K562 (cell line): ENCODE results near the gene MCL1. TPM values are rescaled to one million over a fixed set of nuclear protein-coding genes. Genes with fewer than 3 reads are reported as not detected.

Experiments
- EZH2 ChIP-seq: IDR thresholded peaks from 2 replicates; pipeline ENCODE4 v1.6.1; 2012; ENCODE audit warnings: low read depth, mild to moderate bottlenecking, inconsistent platforms, low read length, borderline replicate concordance
- HNRNPH1 ChIP-seq: fragments of 200-400 bp; formaldehyde crosslinking; optimal IDR thresholded peaks from 2 replicates; pipeline ENCODE3; 2017; ENCODE audit warnings: low read depth, mild to moderate bottlenecking, low read length, moderate library complexity
- HNRNPK ChIP-seq: fragments of 200-400 bp; formaldehyde crosslinking; IDR thresholded peaks from one replicate; pipeline ENCODE4 v1.6.1; 2018; ENCODE audit warnings: mild to moderate bottlenecking, low read depth, low read length; ENCODE audit not compliant: poor library complexity, severe bottlenecking
- KAT7 ChIP-seq: sonication (generic); formaldehyde crosslinking; IDR thresholded peaks from 2 replicates; pipeline ENCODE4 v1.8.0; 2022; ENCODE audit warnings: missing genetic modification reagents, mild to moderate bottlenecking, borderline replicate concordance
- MTF1 ChIP-seq: fragments of 250-450 bp; sonication (Bioruptor Pico); IDR thresholded peaks from 2 replicates; pipeline ENCODE4 v1.9.0; 2021; ENCODE audit warnings: moderate library complexity, mild to moderate bottlenecking, inconsistent platforms, borderline replicate concordance
- PHTF2 ChIP-seq: fragments of 250-450 bp; sonication (Bioruptor Pico); IDR thresholded peaks from 2 replicates; pipeline ENCODE4 v1.5.0; 2021; ENCODE audit warnings: mild to moderate bottlenecking
- POLR2AphosphoS2 ChIP-seq: IDR thresholded peaks from 2 replicates; pipeline ENCODE4 v1.6.1; 2012; ENCODE audit warnings: low read length, improper control_type of control experiment
- PREB ChIP-seq: sonication (generic); formaldehyde crosslinking; IDR thresholded peaks from 2 replicates; pipeline ENCODE4 v1.8.1; 2023; ENCODE audit warnings: mild to moderate bottlenecking, missing genetic modification reagents
- SIN3B ChIP-seq: fragments of 450-650 bp; IDR thresholded peaks from 2 replicates; pipeline ENCODE4 v1.6.1; 2017; ENCODE audit warnings: low read depth, mild to moderate bottlenecking, moderate library complexity
- TBL1XR1 ChIP-seq, 2 experiments: IDR thresholded peaks; 2 replicates each; pipeline ENCODE4 v1.6.1; 2012; ENCODE audit warnings: improper control_type of control experiment in 2 of 2, low read length in 2 of 2, mild to moderate bottlenecking in 1 of 2
- ZNF175 ChIP-seq: fragments of 200-800 bp; sonication (Bioruptor generic); IDR thresholded peaks from 2 replicates; pipeline ENCODE4 v1.6.1; 2016; ENCODE audit warnings: low read depth, mild to moderate bottlenecking, missing genetic modification characterization, missing compliant biosample characterization
- ZNF354B ChIP-seq: fragments of 250-450 bp; sonication (Bioruptor Pico); IDR thresholded peaks from 2 replicates; pipeline ENCODE4 v1.4.0; 2020
- ZNF408 ChIP-seq: fragments of 250-450 bp; sonication (Bioruptor Pico); IDR thresholded peaks from 2 replicates; pipeline ENCODE4 v1.4.0; 2020; ENCODE audit warnings: low read depth, mild to moderate bottlenecking, moderate library complexity
- ZNF512 ChIP-seq: IDR thresholded peaks from 2 replicates; pipeline ENCODE4 v1.6.1; 2016; ENCODE audit warnings: missing genetic modification characterization, missing compliant biosample characterization
- ZNF518B ChIP-seq: fragments of 250-450 bp; sonication (Bioruptor Pico); IDR thresholded peaks from 2 replicates; pipeline ENCODE4 v1.5.0; 2021; ENCODE audit warnings: mild to moderate bottlenecking, moderate library complexity
- ZSCAN32 ChIP-seq: fragments of 450-650 bp; formaldehyde crosslinking; IDR thresholded peaks from 2 replicates; pipeline ENCODE4 v1.4.0; 2020; ENCODE audit warnings: mild to moderate bottlenecking, moderate library complexity
- polyA plus RNA-seq, 8 experiments: library from polyadenylated mRNA; depleted of rRNA in 4 of 8; stranded (reverse) in 5 of 8; unstranded in 3 of 8; fragments of >200 nt; fragmentation: Nextera tagmentation in 2 of 8; fragmentation: Illumina TruSeq in 1 of 8; extraction: Ambion mirVana in 2 of 8; extraction: Trizol in 1 of 8; gene quantifications; 2 replicates each; pipeline versions ENCODE4 v1.2.1 to v1.2.3, GENCODE V29; 2011 to 2014; ENCODE audit warnings: inconsistent platforms in 1 of 8, missing spikeins in 1 of 8
- total RNA-seq, 7 experiments: library from RNA; depleted of rRNA in 6 of 7; stranded (reverse); fragments of >200 nt in 6 of 7; fragmentation: Illumina TruSeq in 2 of 7; extraction: Trizol in 2 of 7; gene quantifications; 2 replicates each; pipeline versions ENCODE4 v1.2.1 to v1.2.3, GENCODE V29; 2011 to 2021; ENCODE audit warnings: low replicate concordance in 1 of 7
- TF ChIP-seq, protein P1 (sequence below): fragments of 250-450 bp; sonication (Bioruptor Pico); IDR thresholded peaks from 2 replicates; pipeline ENCODE4 v1.4.0; 2020
- TF ChIP-seq, protein P2 (sequence below): fragments of 450-650 bp; IDR thresholded peaks from 2 replicates; pipeline ENCODE4 v1.6.1; 2016

Gene MCL1
- total and polyA plus RNA-seq, 9 of the 15 experiments (the other 6 are each of a cell fraction or from before 2014, with no cell fraction given) = 27.1 to 224 (median 138) TPM

DNA sequence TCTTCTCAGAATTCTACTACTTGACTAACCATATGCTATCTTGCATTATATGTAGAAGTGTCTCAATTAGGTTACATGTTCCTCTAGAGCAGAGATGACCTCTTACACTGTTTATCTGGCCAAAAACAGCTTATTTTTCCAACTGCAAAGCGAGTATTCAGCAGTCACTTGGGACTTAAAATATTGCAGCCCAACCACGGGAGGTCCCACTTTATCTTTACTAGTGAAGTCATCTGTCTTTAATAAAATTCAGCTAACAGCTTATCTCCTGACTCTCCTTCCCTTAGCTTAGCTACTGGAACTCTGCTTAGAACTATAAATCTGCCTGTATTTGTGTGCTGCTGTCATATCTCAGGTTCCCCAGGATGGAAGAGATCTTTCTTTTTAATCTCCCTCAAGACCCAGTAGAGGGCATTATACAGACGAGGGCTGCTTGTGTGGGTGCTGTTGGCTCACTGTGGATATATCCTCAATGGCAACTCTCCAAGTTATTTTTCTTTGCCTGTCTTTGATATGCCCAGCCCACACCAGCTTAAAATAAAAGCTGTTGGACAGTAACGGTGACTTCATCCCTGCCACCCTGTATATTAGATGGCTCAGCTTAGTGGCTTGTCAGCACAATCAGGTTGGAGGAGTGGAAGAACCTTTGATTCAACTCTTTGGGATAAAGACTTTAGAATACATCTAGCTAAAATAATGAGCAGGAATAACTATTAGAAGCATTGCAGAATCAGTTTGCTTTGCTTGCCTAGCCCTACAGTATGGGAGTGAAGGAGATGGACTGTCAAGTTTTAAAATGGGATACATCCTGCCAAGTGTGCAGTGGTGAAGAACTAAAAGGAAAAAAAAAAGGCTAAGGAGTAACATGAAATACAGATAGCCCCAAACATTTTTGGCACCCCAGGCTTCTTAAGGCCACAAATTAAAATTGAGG is 40.4 kb upstream of the MCL1 start (continued):
- TF ChIP-seq ZNF518B (CRISPR knock-in tag) = no peak
- TF ChIP-seq TBL1XR1 (IDR thresholded peaks at IDR 0.05; ENCODE audit: low read length in 2 of 2) = peak in 1 of 2 experiments; percentile 87; a peak in 3 of 4 replicates
- peak; percentile 94 for TF ChIP-seq POLR2AphosphoS2
- no peak for TF ChIP-seq PHTF2
- no peak for TF ChIP-seq KAT7
- 0 out of 2 replicates have a peak, but pooled peaks have one; percentile 42 for TF ChIP-seq PREB (CRISPR knock-in tag)
- no peak for TF ChIP-seq SIN3B
- no peak for TF ChIP-seq ZSCAN32 (CRISPR knock-in tag)
- TF ChIP-seq ZNF408 (CRISPR knock-in tag) = no peak
- TF ChIP-seq HNRNPK = no peak
- no peak for TF ChIP-seq ZNF354B (CRISPR knock-in tag)
- no peak for TF ChIP-seq MTF1 (CRISPR knock-in tag)
- TF ChIP-seq ZNF512 = no peak
- no peak for TF ChIP-seq EZH2
- TF ChIP-seq, protein P1, sequence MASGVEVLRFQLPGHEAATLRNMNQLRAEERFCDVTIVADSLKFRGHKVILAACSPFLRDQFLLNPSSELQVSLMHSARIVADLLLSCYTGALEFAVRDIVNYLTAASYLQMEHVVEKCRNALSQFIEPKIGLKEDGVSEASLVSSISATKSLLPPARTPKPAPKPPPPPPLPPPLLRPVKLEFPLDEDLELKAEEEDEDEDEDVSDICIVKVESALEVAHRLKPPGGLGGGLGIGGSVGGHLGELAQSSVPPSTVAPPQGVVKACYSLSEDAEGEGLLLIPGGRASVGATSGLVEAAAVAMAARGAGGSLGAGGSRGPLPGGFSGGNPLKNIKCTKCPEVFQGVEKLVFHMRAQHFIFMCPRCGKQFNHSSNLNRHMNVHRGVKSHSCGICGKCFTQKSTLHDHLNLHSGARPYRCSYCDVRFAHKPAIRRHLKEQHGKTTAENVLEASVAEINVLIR (CRISPR knock-in tag) = no peak
- TF ChIP-seq, protein P2, sequence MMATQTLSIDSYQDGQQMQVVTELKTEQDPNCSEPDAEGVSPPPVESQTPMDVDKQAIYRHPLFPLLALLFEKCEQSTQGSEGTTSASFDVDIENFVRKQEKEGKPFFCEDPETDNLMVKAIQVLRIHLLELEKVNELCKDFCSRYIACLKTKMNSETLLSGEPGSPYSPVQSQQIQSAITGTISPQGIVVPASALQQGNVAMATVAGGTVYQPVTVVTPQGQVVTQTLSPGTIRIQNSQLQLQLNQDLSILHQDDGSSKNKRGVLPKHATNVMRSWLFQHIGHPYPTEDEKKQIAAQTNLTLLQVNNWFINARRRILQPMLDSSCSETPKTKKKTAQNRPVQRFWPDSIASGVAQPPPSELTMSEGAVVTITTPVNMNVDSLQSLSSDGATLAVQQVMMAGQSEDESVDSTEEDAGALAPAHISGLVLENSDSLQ = peak; percentile 95
- peak; percentile 70; the same call in 1 of the 2 replicates for TF ChIP-seq ZNF175
- no peak for TF ChIP-seq HNRNPH1
